Suprapubic skin (tissue), 4 donors: Measurements from ENCODE around the gene SDR39U1. TPM values are rescaled to one million over a fixed set of nuclear protein-coding genes. Genes with fewer than 3 reads are reported as not detected.

Experiments used
- DNase-seq, 2 donors: peaks; one replicate each; pipeline ENCODE4 v3.0.0-alpha.2; 2019; ENCODE audit warnings: low spot score in 2 of 2
- H3K27ac ChIP-seq: fragments of 200-600 bp; sonication (generic); one replicate; pipeline ENCODE4 v1.5.1; 2019
- H3K27me3 ChIP-seq: fragments of 200-600 bp; sonication (generic); one replicate; pipeline ENCODE4 v1.5.1; 2019
- H3K36me3 ChIP-seq: fragments of 200-600 bp; sonication (generic); one replicate; pipeline ENCODE4 v1.5.1; 2019
- H3K4me1 ChIP-seq: fragments of 200-600 bp; sonication (generic); one replicate; pipeline ENCODE4 v1.5.1; 2019
- H3K4me3 ChIP-seq: fragments of 200-600 bp; sonication (generic); one replicate; pipeline ENCODE4 v1.5.1; 2019; ENCODE audit warnings: mild to moderate bottlenecking
- H3K9me3 ChIP-seq: fragments of 200-600 bp; sonication (generic); one replicate; pipeline ENCODE4 v1.5.1; 2019
- EP300 ChIP-seq: sonication (generic); formaldehyde crosslinking; IDR thresholded peaks from one replicate; pipeline ENCODE4 v1.6.1; 2017; ENCODE audit warnings: antibody characterized with exemption
- POLR2A ChIP-seq, 2 donors: fragments of 450-650 bp; IDR thresholded peaks; one replicate each; pipeline ENCODE4 v1.6.1; 2017; ENCODE audit warnings: antibody characterized with exemption in 2 of 2, mild to moderate bottlenecking in 2 of 2, moderate library complexity in 2 of 2
- POLR2AphosphoS5 ChIP-seq, 3 donors: sonication (generic); formaldehyde crosslinking; IDR thresholded peaks; one replicate each; pipeline ENCODE4 v1.6.1; 2017; ENCODE audit warnings: antibody characterized with exemption in 3 of 3
- WGBS: methylation state at CpG from one replicate; pipeline ENCODE4 v1.1.5; 2018; 5-methylcytosine and 5-hydroxymethylcytosine counted together
- total RNA-seq, 4 donors: library from RNA; depleted of rRNA; stranded (reverse); fragments of >200 nt; gene quantifications; one replicate each; pipeline ENCODE4 v1.1.0, GENCODE V29; 2016
- TF ChIP-seq, protein P1 (sequence below), 2 donors: fragments of 200-600 bp in 1 of 2; fragments of 450-650 bp in 1 of 2; sonication (generic) in 1 of 2; IDR thresholded peaks; one replicate each; pipeline ENCODE4 v1.5.1; 2016 to 2019; ENCODE audit warnings: antibody characterized with exemption in 2 of 2, mild to moderate bottlenecking in 1 of 2, moderate library complexity in 1 of 2

Gene SDR39U1
- total RNA-seq, 4 donors from 2014 or later: 30.1 to 82.3 (median 38.6) TPM

DNA sequence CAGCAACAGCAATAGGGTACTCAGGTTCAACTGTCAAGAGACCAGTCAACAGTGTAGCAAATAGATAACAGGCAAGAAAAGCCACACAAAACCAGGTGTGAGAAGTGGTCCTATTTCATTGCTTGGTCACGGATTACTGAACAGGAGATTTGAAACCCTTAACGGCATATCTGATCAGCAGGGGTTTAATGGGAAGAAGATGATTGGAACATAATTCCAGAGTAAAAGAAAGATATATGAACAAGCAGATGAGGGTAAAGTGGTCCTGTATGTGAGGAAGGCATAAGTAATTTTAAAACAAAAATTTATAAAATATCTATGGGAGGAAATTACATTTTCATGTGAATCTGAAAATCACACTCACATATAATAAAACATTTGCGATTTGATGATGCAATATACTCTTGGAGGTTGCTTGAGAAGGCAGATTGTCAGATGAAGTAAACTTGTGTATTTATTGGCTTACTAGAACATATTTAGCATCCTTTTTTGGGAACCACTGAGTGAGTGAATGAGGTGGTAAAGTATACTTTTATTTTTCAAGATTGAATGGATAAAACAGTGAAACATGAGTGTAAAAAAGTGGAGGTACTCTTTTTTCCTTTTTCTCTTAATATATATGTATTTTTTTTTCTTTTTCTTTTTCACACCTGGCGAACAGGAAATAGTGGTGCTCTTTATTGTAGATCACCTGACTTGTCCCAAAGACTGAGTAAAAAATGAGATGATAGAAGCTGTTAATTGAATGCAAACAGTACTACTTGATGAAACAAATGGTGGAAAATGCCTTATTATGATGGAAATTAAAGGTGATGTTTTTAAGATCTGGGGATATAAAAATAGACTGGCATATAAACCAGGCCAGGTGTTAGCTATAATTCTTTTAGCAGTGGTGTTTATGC is 21.6 kb upstream of the SDR39U1 start:
- H3K9me3 ChIP-seq: no peaks in the 10 kb centered on the region
- no peaks in the 10 kb centered on the region for H3K4me1 ChIP-seq
- WGBS: 82% methylated on average over 4 of the region's 4 CpGs
- no peak for TF ChIP-seq EP300
- no peak for TF ChIP-seq POLR2A (IDR thresholded peaks at IDR 0.05)
- no peak for TF ChIP-seq POLR2AphosphoS5 (IDR thresholded peaks at IDR 0.05)
- TF ChIP-seq, protein P1, sequence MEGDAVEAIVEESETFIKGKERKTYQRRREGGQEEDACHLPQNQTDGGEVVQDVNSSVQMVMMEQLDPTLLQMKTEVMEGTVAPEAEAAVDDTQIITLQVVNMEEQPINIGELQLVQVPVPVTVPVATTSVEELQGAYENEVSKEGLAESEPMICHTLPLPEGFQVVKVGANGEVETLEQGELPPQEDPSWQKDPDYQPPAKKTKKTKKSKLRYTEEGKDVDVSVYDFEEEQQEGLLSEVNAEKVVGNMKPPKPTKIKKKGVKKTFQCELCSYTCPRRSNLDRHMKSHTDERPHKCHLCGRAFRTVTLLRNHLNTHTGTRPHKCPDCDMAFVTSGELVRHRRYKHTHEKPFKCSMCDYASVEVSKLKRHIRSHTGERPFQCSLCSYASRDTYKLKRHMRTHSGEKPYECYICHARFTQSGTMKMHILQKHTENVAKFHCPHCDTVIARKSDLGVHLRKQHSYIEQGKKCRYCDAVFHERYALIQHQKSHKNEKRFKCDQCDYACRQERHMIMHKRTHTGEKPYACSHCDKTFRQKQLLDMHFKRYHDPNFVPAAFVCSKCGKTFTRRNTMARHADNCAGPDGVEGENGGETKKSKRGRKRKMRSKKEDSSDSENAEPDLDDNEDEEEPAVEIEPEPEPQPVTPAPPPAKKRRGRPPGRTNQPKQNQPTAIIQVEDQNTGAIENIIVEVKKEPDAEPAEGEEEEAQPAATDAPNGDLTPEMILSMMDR (IDR thresholded peaks at IDR 0.05): no peak
- no peak overlapping the region for H3K4me3 ChIP-seq
- DNase-seq: no peak
- no peaks in the 10 kb centered on the region for H3K27me3 ChIP-seq
- H3K27ac ChIP-seq: no peak overlapping the region
- no peaks in the 10 kb centered on the region for H3K36me3 ChIP-seq

DNA sequence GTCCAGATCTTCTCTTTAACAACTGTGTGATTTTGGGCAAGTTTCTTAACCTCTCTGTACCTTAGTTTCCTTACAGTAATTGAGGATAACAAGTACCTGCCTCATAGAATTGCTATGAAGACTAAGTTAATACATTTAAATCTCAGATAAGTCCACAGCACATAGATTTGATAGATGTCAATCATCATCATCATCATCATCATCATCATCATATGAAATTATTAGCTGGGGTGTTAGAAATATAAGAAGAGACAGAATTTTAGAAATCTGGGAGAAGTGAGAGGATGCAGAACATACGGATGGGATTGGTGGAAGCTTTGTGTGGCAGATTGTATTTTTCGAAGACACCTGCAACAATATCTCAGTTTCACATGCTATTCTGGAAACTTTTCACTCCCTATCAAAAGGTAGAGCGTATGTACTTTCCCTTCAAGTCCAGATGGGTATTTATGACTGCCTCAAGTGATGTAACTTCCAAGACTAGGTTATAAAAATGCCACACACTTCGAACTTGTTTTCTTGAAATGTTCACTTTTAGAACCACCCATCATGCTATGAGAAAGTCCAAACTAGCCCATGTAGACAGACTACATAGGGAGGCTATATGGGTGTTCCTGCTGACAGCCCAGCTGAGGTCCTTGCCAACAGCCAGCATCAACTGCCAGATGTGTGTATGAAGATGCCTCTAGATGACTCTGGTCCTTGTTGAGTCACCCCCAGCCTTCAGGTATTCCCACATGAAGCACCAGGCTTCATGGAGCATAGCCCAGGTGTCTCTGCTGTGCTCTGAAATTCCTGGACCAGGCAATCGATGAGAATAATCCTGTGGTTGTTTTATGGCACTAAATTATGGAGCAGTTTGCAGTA is 20.7 kb upstream of the SDR39U1 start:
- Histone ChIP-seq H3K27me3 (no peaks in the 10 kb centered on the region), H3K4me1 (no peaks in the 10 kb centered on the region), H3K9me3 (no peaks in the 10 kb centered on the region), H3K36me3 (no peaks in the 10 kb centered on the region), H3K4me3 (no peak overlapping the region), H3K27ac (no peak overlapping the region)
- no peak for DNase-seq
- 65% methylated on average over 5 of the region's 5 CpGs for WGBS
- TF ChIP-seq POLR2AphosphoS5 (IDR thresholded peaks at IDR 0.05) (no peak), POLR2A (IDR thresholded peaks at IDR 0.05) (no peak), EP300 (no peak)
- TF ChIP-seq, protein P1 (IDR thresholded peaks at IDR 0.05): no peak

DNA sequence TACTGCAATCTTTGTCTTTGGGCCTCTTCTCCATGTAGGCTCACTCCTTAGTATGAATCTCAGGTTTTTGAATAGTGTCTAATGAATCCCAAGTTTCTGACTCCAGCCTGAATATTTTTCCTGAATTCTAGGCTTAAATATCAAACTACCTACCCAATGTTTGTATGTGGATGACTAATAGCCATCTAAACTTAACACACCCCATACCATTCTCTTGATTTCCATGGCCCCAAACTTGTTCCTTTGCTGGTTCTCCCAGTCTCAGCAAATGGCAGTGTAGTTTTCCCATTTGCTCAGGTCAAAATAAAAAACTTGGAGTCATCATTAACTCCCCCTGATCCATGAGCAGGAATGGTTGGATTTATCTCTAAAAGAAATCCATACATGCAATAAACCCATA is 18.8 kb upstream of the SDR39U1 start:
- no peak overlapping the region for H3K27ac ChIP-seq
- H3K4me1 ChIP-seq: no peaks in the 10 kb centered on the region
- no peaks in the 10 kb centered on the region for H3K36me3 ChIP-seq
- no peak overlapping the region for H3K4me3 ChIP-seq
- H3K9me3 ChIP-seq: no peaks in the 10 kb centered on the region
- TF ChIP-seq EP300 (no peak), POLR2AphosphoS5 (IDR thresholded peaks at IDR 0.05) (no peak), POLR2A (IDR thresholded peaks at IDR 0.05) (no peak)
- TF ChIP-seq, protein P1 (IDR thresholded peaks at IDR 0.05): no peak
- no peak for DNase-seq
- no peaks in the 10 kb centered on the region for H3K27me3 ChIP-seq

DNA sequence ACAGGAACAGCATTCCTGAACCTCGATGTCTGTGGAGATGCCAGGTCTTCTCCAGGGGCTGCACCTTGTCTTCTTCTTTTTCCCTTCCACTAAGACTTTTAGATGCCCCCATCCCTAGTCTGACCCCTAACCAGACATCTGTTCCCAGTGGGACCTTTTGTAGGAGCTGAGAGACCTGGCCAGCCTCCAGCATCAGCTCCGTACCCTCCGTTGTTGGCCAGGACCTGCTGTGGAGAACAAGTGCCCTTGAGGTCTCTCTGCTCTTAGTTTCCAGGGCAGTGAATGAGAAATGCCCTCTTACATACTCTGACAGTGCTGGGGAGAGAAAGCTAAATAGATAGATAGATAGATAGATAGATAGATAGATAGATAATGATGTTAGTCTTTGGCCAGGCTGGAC is 16.8 kb upstream of the SDR39U1 start:
- TF ChIP-seq EP300: no peak
- TF ChIP-seq POLR2A (IDR thresholded peaks at IDR 0.05): no peak
- H3K36me3 ChIP-seq: no peaks in the 10 kb centered on the region
- H3K27me3 ChIP-seq: no peaks in the 10 kb centered on the region
- DNase-seq: no peak
- H3K4me3 ChIP-seq: no peak overlapping the region
- peaks cover 4% of the 10 kb centered on the region for H3K9me3 ChIP-seq
- WGBS: 81% methylated on average over 3 of the region's 3 CpGs
- H3K4me1 ChIP-seq: no peaks in the 10 kb centered on the region
- no peak overlapping the region for H3K27ac ChIP-seq

DNA sequence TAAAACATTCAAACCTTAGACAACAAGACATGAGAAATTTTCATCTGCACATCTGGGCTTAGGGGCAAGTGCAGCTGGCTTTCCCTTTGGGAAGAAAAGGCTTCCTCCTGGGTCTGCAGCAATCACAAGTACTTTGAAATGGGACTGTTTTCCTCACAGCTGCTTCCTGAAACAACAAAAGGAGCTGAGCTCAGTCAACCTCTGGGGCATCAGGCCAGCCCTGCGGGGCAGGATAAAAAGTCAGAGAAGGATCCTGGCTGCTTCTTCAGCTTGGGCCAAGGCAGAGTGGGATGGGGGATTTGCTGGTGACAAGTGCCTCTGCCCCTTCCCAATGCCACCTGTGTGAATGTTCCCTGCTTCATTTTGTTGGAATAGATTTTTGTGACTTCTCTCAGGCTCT is 16.2 kb upstream of the SDR39U1 start:
- H3K4me3 ChIP-seq: no peak overlapping the region
- TF ChIP-seq POLR2A (IDR thresholded peaks at IDR 0.05): no peak
- no peak for TF ChIP-seq EP300
- TF ChIP-seq, protein P1 (IDR thresholded peaks at IDR 0.05): no peak
- TF ChIP-seq POLR2AphosphoS5 (IDR thresholded peaks at IDR 0.05): no peak
- no peaks in the 10 kb centered on the region for H3K4me1 ChIP-seq
- no peak overlapping the region for H3K27ac ChIP-seq
- no peak for DNase-seq
- WGBS: 80% methylated on average over 1 of the region's 1 CpG
- H3K9me3 ChIP-seq: peaks cover 4% of the 10 kb centered on the region
- H3K27me3 ChIP-seq: no peaks in the 10 kb centered on the region
- no peaks in the 10 kb centered on the region for H3K36me3 ChIP-seq
